Caco-2 (cell line): ENCODE results near the gene USP44. TPM values are rescaled to one million over a fixed set of nuclear protein-coding genes. Genes with fewer than 3 reads are reported as not detected.

Experiments
- BruUV-seq: library from RNA; stranded (reverse); fragments of 400-500 nt; replicated peaks from 2 replicates; lab custom pipeline; 2021; lab: Mats Ljungman, UMichigan
- CTCF ChIA-PET: fragments of 300-600 bp; sonication (Branson Sonifier 250); formaldehyde crosslinking; loops from one replicate; lab custom pipeline; 2022; ENCODE audit warnings: antibody characterized with exemption; lab: Charles Lee
- POLR2A ChIA-PET: fragments of 300-600 bp; sonication (Branson Sonifier 250); formaldehyde crosslinking; loops from one replicate; lab custom pipeline; 2022; ENCODE audit warnings: antibody characterized with exemption; lab: Charles Lee
- DNase-seq, 2 experiments: peaks; one replicate each; pipeline versions ENCODE4 v3.0.0 to v3.0.0-alpha.2; 2020 to 2022
- H3K27me3 ChIP-seq: replicated peaks from 2 replicates; pipeline ENCODE4 v1.6.0; 2011; ENCODE audit warnings: low read length; ENCODE audit not compliant: control insufficient read depth, insufficient read depth
- H3K36me3 ChIP-seq: 2 replicates; pipeline ENCODE4 v1.5.1; 2011; ENCODE audit warnings: low read length; ENCODE audit not compliant: control insufficient read depth, insufficient read depth
- H3K4me1 ChIP-seq: fragments of 250-450 bp; sonication (Bioruptor Pico); 2 replicates; pipeline ENCODE4 v1.5.1; 2020; ENCODE audit warnings: mild to moderate bottlenecking
- H3K4me3 ChIP-seq: 2 replicates; pipeline ENCODE4 v1.5.1; 2011; ENCODE audit warnings: low read depth, mild to moderate bottlenecking, control low read depth, low read length
- H3K9me3 ChIP-seq: fragments of 250-450 bp; sonication (Bioruptor Pico); 2 replicates; pipeline ENCODE4 v1.5.1; 2020; ENCODE audit warnings: mild to moderate bottlenecking, moderate library complexity
- H3K27ac Mint-ChIP-seq: one replicate; pipeline ENCODE4 v1.8.0; 2022; ENCODE audit warnings: mixed read lengths; ENCODE audit not compliant: unreplicated experiment
- H3K27me3 Mint-ChIP-seq: one replicate; pipeline ENCODE4 v1.8.0; 2022; ENCODE audit warnings: mixed read lengths; ENCODE audit not compliant: insufficient read depth, unreplicated experiment
- H3K36me3 Mint-ChIP-seq: one replicate; pipeline ENCODE4 v1.8.0; 2022; ENCODE audit warnings: mild to moderate bottlenecking, mixed read lengths; ENCODE audit not compliant: insufficient read depth, unreplicated experiment
- H3K4me1 Mint-ChIP-seq: one replicate; pipeline ENCODE4 v1.8.0; 2022; ENCODE audit warnings: low read depth, mixed read lengths; ENCODE audit not compliant: unreplicated experiment
- H3K4me3 Mint-ChIP-seq: one replicate; pipeline ENCODE4 v1.8.0; 2022; ENCODE audit warnings: mild to moderate bottlenecking, moderate library complexity, mixed read lengths; ENCODE audit not compliant: unreplicated experiment
- H3K9me3 Mint-ChIP-seq: one replicate; pipeline ENCODE4 v1.8.0; 2022; ENCODE audit warnings: mixed read lengths; ENCODE audit not compliant: unreplicated experiment
- intact Hi-C: fragments of 100-400 bp; cut with micrococcal nuclease; formaldehyde crosslinking; loops from one replicate; pipeline ENCODE4 v1.10.0; 2022; ENCODE audit not compliant: unreplicated experiment
- total RNA-seq: library from RNA; stranded (reverse); gene quantifications from 2 replicates; pipeline ENCODE4 v1.2.3, GENCODE V29; 2022
- TF ChIP-seq, protein P1 (sequence below), 2 experiments: fragments of 200-600 bp in 1 of 2; IDR thresholded peaks; 1 replicate in 1 of 2; 2 replicates in 1 of 2; pipeline versions ENCODE4 v1.5.1 to v1.8.0; 2011 to 2022; ENCODE audit warnings: antibody characterized with exemption in 1 of 2, control low read depth in 1 of 2, inconsistent platforms in 1 of 2, low read depth in 1 of 2, low read length in 1 of 2, mild to moderate bottlenecking in 1 of 2, moderate library complexity in 1 of 2; ENCODE audit not compliant: insufficient read depth in 1 of 2, severe bottlenecking in 1 of 2, unreplicated experiment in 1 of 2

USP44 gene
- total RNA-seq, 1 experiment from 2014 or later, result 0.14 TPM

- no TSS peak for BruUV-seq
- peak overlapping the region; percentile 97 for H3K27ac Mint-ChIP-seq
- H3K4me1 Mint-ChIP-seq, result peaks cover 31% of the 10 kb centered on the region
- DNase-seq, result no peak
- H3K4me3 Mint-ChIP-seq, result peak overlapping the region; percentile 93
- POLR2A ChIA-PET, result interaction anchor here (0.6 kb wide), 1 partner anchor 78 kb away, joined by 4 read pairs; no protein-coding TSS in a partner anchor
- CTCF ChIA-PET, result no interaction called here
- no peaks in the 10 kb centered on the region for H3K9me3 Mint-ChIP-seq
- TF ChIP-seq, protein P1, sequence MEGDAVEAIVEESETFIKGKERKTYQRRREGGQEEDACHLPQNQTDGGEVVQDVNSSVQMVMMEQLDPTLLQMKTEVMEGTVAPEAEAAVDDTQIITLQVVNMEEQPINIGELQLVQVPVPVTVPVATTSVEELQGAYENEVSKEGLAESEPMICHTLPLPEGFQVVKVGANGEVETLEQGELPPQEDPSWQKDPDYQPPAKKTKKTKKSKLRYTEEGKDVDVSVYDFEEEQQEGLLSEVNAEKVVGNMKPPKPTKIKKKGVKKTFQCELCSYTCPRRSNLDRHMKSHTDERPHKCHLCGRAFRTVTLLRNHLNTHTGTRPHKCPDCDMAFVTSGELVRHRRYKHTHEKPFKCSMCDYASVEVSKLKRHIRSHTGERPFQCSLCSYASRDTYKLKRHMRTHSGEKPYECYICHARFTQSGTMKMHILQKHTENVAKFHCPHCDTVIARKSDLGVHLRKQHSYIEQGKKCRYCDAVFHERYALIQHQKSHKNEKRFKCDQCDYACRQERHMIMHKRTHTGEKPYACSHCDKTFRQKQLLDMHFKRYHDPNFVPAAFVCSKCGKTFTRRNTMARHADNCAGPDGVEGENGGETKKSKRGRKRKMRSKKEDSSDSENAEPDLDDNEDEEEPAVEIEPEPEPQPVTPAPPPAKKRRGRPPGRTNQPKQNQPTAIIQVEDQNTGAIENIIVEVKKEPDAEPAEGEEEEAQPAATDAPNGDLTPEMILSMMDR (IDR thresholded peaks at IDR 0.05; ENCODE audit: insufficient read depth in 1 of 2, low read depth in 1 of 2, low read length in 1 of 2, severe bottlenecking in 1 of 2, unreplicated experiment in 1 of 2), result no peak
- Histone ChIP-seq H3K9me3 (no peaks in the 10 kb centered on the region), H3K36me3 (no peaks in the 10 kb centered on the region; the same call in 1 of the 2 replicates), H3K4me1 (peaks cover 13% of the 10 kb centered on the region), H3K27me3 (no peaks in the 10 kb centered on the region), H3K4me3 (peak overlapping the region; percentile 99)
- no peaks in the 10 kb centered on the region for H3K27me3 Mint-ChIP-seq
- H3K36me3 Mint-ChIP-seq, result peaks cover 56% of the 10 kb centered on the region
- intact Hi-C loops, result loop anchor here (1.0 to 2.0 kb wide), 2 partner anchors 28 to 134 kb away; no protein-coding TSS in a partner anchor
Measured at GRCh38 chr12:95474660-95474958, 76.7 kb downstream of the USP44 start.

DNA sequence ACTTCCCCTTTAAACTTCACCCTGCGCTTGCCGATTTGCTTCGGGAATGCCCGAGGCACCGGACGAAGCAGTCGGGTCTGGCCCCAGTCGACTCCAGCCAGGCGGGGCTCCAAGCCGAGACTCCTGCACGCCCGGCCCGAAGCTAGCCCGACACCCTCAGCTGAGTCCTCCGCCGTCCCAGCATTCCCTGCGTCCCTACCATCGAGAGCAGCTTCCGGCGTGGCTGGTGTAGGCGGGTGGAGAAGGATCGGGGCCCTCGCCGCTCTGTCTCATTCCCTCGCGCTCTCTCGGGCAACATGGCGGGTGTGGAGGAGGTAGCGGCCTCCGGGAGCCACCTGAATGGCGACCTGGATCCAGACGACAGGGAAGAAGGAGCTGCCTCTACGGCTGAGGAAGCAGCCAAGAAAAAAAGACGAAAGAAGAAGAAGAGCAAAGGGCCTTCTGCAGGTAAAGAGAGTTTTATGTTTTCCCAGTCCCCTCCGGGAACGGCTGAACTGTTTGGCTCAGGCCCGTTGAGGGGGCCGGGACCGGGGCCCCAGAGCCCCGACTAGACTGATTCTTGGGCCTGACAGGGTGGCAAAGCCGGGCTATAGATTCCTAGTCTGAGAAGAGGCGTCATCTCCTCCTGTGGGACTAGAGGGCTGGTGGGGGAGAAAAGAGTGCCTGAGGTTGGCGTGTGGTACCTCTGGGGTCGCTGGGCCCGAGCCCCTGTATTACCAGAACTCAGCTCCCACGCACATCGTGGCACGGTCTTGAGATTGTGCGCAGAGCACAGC, 77.2 kb downstream of the USP44 start, which contains the start of gene METAP2:
TSS of gene METAP2 (plus strand) at position 269 of the 776 bp plus-strand sequence. CDS start at position 297, 28 bp downstream.
- peak; percentile 97 to 98 for DNase-seq
- no peaks in the 10 kb centered on the region for H3K9me3 Mint-ChIP-seq
- no peaks in the 10 kb centered on the region for H3K27me3 Mint-ChIP-seq
- BruUV-seq, result TSS peak; percentile 59
- ChIA-PET POLR2A (interaction anchor here (0.5 to 1.5 kb wide), 11 partner anchors 9 to 406 kb away, joined by 3 to 28 read pairs (median 4); partner anchors contain the start of genes FGD6, NR2C1 and VEZT), CTCF (interaction anchor here (0.6 to 1.1 kb wide), 5 partner anchors 27 to 112 kb away, joined by 3 to 10 read pairs (median 4); no protein-coding TSS in a partner anchor)
- H3K27me3 ChIP-seq, result no peaks in the 10 kb centered on the region
- H3K4me3 ChIP-seq, result peak within 1 kb of the TSS; percentile 99
- peaks cover 51% of the 10 kb centered on the region for H3K36me3 Mint-ChIP-seq
- peaks cover 27% of the 10 kb centered on the region for H3K4me1 Mint-ChIP-seq
- intact Hi-C loops, result loop anchor here (1.0 to 2.0 kb wide), 2 partner anchors 28 to 133 kb away; no protein-coding TSS in a partner anchor
- H3K4me1 ChIP-seq, result peaks cover 13% of the 10 kb centered on the region
- no peaks in the 10 kb centered on the region; the same call in 1 of the 2 replicates for H3K36me3 ChIP-seq
- peak within 1 kb of the TSS; percentile 93 for H3K4me3 Mint-ChIP-seq
- no peaks in the 10 kb centered on the region for H3K9me3 ChIP-seq
- peak within 1 kb of the TSS; percentile 97 for H3K27ac Mint-ChIP-seq
- TF ChIP-seq, protein P1 (IDR thresholded peaks at IDR 0.05; ENCODE audit: insufficient read depth in 1 of 2, low read depth in 1 of 2, low read length in 1 of 2, severe bottlenecking in 1 of 2, unreplicated experiment in 1 of 2), result no peak

GRCh38 chr12:95473231-95473883, 77.9 kb downstream of the USP44 start:
- H3K4me1 Mint-ChIP-seq, result peaks cover 22% of the 10 kb centered on the region
- H3K36me3 Mint-ChIP-seq, result peaks cover 44% of the 10 kb centered on the region
- intact Hi-C loops, result no loop called here
- peak overlapping the region; percentile 93 for H3K4me3 Mint-ChIP-seq
- no peaks in the 10 kb centered on the region for H3K9me3 ChIP-seq
- H3K4me3 ChIP-seq, result peak overlapping the region; percentile 99
- no peaks in the 10 kb centered on the region for H3K27me3 ChIP-seq
- TF ChIP-seq, protein P1 (IDR thresholded peaks at IDR 0.05; ENCODE audit: insufficient read depth in 1 of 2, low read depth in 1 of 2, low read length in 1 of 2, severe bottlenecking in 1 of 2, unreplicated experiment in 1 of 2), result no peak
- peak overlapping the region; percentile 97 for H3K27ac Mint-ChIP-seq
- H3K27me3 Mint-ChIP-seq, result no peaks in the 10 kb centered on the region
- no peaks in the 10 kb centered on the region; the same call in 1 of the 2 replicates for H3K36me3 ChIP-seq
- peaks cover 13% of the 10 kb centered on the region for H3K4me1 ChIP-seq
- peak; percentile 43 to 49 for DNase-seq
- ChIA-PET POLR2A (interaction anchor here (0.6 to 1.5 kb wide), 10 partner anchors 9 to 401 kb away, joined by 3 to 28 read pairs (median 4); partner anchors contain the start of genes FGD6, NR2C1 and VEZT), CTCF (interaction anchor here (0.6 to 1.1 kb wide), 5 partner anchors 27 to 113 kb away, joined by 3 to 10 read pairs (median 4); no protein-coding TSS in a partner anchor)
- BruUV-seq, result TSS peak; percentile 97
- H3K9me3 Mint-ChIP-seq, result no peaks in the 10 kb centered on the region
